GM12873 (cell line): ENCODE results near the gene OPRD1.

Source experiments
- CTCF ChIP-seq: IDR thresholded peaks from 2 replicates; pipeline ENCODE4 v1.5.1; 2012; ENCODE audit warnings: low read depth, mild to moderate bottlenecking, moderate library complexity, low read length, control low read depth; ENCODE audit not compliant: insufficient read depth; ENCODE audit errors: missing control alignments

The OPRD1 gene

DNA sequence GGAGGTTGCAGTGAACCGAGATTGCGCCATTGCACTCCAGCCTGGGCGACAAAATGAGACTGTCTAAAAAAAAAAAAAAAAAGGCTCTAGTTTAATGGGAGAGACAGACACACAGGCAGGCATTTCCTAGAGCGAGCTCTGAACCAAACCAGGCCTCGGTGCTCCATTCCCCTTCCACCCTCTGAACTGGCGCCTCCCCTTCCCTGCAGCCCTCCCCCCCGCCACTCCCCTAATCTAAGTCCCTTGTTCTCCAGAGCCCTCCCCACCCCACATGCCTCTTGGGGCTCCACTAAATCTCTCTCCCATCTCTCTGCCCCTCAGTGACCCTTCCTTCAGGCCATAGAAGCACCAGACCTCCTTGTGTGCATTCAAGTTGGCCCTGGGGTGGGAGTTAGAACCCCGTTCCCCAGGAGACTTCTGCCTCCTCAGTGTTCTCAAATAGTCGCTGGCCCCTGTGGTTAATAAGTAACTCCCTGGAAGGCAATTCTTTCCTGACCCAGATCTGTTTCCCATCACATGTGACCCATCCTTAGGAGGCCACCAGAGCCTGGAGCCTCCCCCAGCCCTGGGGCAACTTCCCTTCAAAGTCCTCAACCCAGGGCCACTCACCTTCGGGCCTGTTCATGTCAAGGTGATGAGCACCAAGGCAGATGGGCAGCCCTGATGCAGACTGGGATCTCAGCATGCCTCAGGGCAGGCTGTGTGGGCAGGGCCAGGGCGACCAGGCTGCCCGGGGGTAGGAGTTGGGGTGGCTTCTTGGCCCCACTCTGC lies 59.8 kb downstream of the OPRD1 start:
- TF ChIP-seq CTCF = no peak

DNA sequence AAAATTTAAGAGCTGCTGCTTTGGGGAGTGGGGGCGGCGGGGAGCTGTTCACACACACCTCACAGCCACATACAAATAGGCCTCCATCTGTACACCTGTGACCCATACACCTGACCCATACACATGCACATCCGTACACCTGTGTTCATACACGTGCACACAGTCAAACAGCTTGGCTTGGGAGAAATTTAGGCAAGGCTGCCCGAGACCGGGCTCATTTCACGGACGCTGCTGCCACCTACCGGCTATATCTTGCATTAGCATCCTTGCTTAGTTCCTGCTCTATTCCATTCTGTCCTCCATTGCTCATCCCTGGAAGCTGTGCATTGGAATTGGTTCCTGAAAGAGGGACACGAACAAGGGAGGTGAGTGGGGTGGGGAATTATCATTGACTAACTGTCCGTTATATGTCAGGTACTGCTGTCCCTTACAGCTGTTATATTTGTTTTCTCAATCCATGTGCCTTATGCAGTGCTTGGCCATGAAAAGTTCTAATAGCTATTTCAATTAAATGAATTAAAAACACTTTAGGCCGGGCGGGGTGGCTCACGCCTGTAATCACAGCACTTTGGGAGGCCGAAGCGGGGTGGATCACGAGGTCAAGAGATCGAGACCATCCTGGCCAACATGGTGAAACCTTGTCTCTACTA lies 65.3 kb downstream of the OPRD1 start:
- peak; percentile 98 for TF ChIP-seq CTCF

DNA sequence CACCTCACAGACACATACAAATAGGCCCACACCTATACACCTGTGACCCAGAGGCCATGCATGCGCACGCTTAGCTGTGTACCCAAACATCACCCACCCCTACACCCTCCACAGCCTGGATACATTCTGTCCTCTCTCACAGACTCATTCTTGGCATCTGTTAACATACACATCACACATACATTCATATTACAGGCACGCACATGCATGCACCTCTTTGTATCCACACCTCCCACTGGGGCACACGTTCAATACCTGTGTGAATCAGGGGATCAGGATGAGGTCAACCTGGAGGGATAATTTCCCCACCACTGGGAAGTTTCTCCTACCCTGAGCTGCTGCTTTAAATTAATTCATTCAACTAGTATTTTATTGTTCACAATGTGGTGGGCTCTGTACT lies 66.8 kb downstream of the OPRD1 start:
- no peak for TF ChIP-seq CTCF

DNA sequence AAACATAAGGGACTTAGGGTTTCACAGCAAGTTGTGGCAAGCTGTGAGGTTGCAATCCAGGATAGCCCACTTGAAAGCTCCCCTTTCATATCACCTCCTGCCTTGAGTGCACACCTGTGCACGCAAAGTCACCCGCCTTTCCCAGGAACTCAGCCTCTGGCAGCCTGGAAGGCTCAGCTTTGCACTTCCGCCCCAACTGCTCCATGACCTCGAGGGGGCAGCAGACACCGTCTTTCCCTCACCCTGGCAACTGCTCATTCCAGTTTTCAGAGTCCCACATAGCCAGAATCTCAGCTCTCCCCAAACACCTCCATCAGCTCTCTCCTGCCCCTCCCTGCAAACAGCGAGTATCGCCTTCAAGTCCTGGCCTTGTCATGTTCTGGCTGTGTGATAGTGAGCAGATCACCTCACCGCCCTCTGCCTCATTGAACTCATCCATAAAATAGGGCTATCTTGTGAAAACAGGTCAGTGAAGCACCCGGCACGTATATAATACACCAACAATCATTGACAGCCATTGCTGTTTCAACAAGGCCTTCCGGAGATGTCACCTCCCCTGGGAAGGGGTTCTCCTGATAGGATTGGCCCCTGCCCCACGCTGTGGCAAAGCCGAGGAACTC lies 70.1 kb downstream of the OPRD1 start:
- TF ChIP-seq CTCF = peak; percentile 96

DNA sequence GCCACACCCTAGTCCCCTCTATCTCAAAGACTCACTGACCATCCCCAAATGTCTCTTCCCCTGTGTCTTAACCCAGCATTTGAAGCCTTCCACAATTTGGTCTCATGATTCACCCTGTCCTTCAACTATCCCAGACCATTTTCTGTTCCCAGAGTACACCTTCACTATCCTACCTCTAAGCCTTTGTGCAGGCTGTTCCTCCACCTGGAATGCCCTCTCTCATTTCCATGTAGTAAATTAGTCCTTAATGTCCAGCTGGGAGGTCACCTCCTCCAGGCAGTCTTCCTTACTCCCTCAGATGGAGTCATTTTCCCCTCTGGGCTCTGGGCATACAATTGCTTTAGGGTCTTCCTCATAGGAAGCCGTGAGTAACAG lies 71.3 kb downstream of the OPRD1 start:
- no peak for TF ChIP-seq CTCF

DNA sequence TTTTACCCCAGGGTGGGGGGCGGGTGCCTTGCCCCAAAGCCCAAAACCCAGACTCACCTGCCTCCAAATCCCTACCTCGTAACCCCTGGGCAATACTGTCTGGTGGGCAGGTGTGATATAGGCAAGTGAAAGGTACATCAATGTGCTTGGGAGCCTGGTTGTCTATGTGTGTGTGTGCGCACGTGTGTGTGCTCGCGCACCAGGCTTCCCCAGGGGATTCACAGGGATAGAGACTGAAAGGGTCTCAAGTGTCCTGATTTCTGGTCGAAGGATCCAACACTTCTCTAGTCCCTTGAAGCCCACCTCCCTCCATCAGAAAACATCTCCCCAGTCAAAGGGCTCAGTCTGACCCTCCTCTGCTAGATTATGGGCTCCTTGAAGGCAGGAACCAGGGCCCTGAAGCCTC lies 73.5 kb downstream of the OPRD1 start:
- no peak for TF ChIP-seq CTCF

GRCh38 chr1:28885977-28886730 lies 74.2 kb downstream of the OPRD1 start:
- no peak for TF ChIP-seq CTCF
